Panc1 (cell line): ENCODE data around the gene PTPRJ.

Experiments
- CTCF ChIP-seq: fragments of 450-650 bp; IDR thresholded peaks from 2 replicates; pipeline ENCODE4 v1.5.1; 2017; ENCODE audit warnings: mild to moderate bottlenecking
- POLR2AphosphoS5 ChIP-seq: IDR thresholded peaks from 2 replicates; pipeline ENCODE4 v1.6.1; 2012; ENCODE audit warnings: mild to moderate bottlenecking, low read depth, low read length, moderate library complexity
- REST ChIP-seq, 2 experiments: IDR thresholded peaks; 2 replicates each; pipeline ENCODE4 v1.6.1; 2011 to 2012; ENCODE audit warnings: low read depth in 2 of 2, control low read depth in 1 of 2, low read length in 1 of 2, mild to moderate bottlenecking in 1 of 2, moderate library complexity in 1 of 2; ENCODE audit not compliant: insufficient read depth in 1 of 2
- SIN3A ChIP-seq: IDR thresholded peaks from 2 replicates; pipeline ENCODE4 v1.6.1; 2012; ENCODE audit warnings: low read depth, mild to moderate bottlenecking, low read length, moderate library complexity, borderline replicate concordance; ENCODE audit not compliant: insufficient read depth

- TF ChIP-seq CTCF: no peak
- no peak for TF ChIP-seq POLR2AphosphoS5
- no peak for TF ChIP-seq REST (IDR thresholded peaks at IDR 0.05; ENCODE audit: insufficient read depth in 1 of 2, low read depth in 2 of 2, low read length in 1 of 2)
- no peak for TF ChIP-seq SIN3A
Measured at GRCh38 chr11:48006301-48006992, 26.1 kb downstream of the PTPRJ start.
